DMS153 (cell line): ENCODE results near the gene ZFAND3.
"Not testable (repeated sequence)": the region's sequence is repeated elsewhere in the genome, so short reads cannot be mapped to it uniquely, and the experiment has no call there.

Source experiments
- DNase-seq: peaks from one replicate; lab custom pipeline; 2025; lab: John Stamatoyannopoulos, UW

Gene ZFAND3

GRCh38 chr6:37936906-37937305, 117.4 kb downstream of the ZFAND3 start:
- DNase-seq = no peak

DNA sequence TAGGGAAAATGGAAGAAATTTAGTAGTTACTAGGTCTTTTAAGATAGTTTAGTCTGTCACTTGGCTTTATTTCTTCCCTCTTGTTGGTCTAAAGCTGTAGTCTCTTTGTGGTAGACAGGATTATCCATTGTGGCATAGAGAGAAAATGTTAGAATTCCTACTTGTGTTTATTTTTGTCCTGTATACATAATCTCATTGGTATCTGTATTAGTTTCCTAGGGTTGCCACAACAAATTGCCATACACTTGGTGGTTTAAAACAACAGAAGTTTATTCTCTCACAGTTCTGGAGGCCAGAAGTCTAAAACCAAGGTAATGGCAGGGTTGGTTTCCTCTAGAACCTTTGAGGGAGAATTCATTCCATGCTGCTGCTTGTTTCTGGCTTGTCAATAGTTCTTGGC, 119.4 kb downstream of the ZFAND3 start:
- no peak for DNase-seq

DNA sequence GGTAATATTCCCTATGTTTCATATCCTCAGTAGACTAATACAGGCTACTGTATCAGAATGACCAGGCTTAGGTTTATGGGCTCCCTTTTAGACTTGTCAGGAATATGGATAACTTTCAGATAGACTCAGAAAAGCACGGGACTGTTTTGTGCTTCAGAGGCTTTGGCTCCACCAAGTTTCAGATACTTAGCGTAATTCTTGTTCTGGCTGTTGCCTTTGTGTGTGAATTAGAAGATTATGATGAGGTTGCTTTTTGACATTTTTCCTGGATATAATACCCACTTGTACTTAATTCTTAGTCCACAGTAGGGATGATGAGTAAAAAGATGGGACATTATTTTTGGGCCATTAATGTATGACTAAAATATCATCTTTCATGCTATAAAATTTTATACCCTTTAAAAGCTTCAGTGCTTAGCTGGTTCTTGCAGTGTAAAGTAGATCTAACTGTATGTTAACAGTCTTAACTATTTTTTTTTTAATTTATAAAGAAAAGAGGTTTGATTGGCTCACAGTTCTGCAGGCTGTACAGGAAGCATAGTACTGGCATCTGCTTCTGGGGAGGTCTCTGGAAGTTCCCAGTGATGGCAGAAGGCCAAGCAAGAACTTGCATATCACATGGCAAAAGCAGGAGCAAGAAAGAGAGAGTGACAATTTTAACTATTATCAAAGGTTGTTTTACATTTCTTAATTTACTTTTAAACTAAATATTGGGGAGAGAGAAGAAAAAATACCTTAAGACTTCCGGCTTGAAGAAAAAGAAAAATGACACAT, 120.7 kb downstream of the ZFAND3 start:
- no peak for DNase-seq

DNA sequence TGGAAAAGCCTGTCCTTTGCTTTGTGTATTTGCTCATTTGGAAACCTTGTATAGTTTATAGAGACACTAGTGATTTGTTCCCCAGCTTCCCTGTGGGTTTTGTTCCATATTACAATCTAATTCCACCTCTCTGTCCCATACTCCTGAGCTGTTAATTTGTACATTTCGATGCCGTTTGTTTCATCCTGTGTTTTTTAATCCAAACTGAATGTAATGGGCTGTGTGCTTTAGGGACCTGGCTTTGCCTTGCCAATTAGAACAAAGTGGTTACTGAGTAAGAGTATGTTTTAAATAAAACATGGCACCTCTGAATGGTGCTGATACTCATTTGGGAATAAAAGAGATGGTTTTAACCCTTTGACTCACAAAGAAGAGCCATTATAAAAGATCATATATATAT, 122.3 kb downstream of the ZFAND3 start:
- DNase-seq = no peak

- DNase-seq = no peak
Measured at GRCh38 chr6:37942606-37943376, 123.3 kb downstream of the ZFAND3 start.

GRCh38 chr6:37943436-37944058, 124.0 kb downstream of the ZFAND3 start:
- DNase-seq = no peak

- DNase-seq = peak; percentile 94
Measured at GRCh38 chr6:37946057-37946456, 126.5 kb downstream of the ZFAND3 start.

GRCh38 chr6:37947468-37947867, 127.9 kb downstream of the ZFAND3 start:
- DNase-seq = no peak

DNA sequence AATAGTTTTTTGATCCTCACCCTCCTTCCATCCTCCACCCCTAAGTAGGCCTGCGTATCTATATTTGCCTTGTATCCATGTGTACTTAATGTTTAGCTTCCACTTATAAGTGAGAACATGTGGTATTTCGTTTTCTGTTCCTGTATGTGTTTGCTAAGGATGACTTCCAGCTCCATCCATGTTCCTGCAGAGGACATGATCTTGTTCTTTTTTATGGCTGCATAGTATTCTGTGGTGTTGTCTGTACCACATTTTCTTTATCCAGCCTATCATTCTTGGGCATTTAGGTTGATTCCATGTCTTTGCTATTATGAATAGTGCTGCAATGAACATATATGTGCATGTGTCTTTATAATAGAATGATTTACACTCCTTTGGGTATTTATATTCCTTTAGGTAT, 129.1 kb downstream of the ZFAND3 start:
- DNase-seq = not testable (repeated sequence)

- no peak for DNase-seq
Measured at GRCh38 chr6:37952027-37952426, 132.5 kb downstream of the ZFAND3 start.

GRCh38 chr6:37954791-37955190, 135.3 kb downstream of the ZFAND3 start:
- DNase-seq = no peak

- no peak for DNase-seq
Measured at GRCh38 chr6:37956711-37957275, 137.3 kb downstream of the ZFAND3 start.

DNA sequence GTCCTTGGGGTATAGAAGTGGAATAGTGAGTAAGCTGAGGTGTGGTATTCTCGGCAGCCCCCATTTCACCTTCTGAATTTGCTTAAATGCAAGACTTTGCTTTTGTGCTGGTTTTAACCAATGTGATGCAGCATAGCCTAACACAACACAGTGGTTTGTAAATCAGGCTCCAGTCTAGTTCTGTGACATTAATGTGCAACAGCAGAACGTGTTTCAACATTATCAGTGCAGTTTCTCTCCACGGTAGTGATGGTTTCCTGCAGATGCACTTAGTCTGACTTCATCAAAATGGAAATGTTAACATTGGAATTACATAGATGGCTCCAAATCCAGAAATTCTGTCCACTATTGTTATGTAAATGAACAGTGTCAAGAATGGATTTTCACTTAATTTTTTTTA, 139.5 kb downstream of the ZFAND3 start:
- no peak for DNase-seq

GRCh38 chr6:37960139-37960935, 140.8 kb downstream of the ZFAND3 start:
- DNase-seq = no peak

- DNase-seq = not testable (repeated sequence)
Measured at GRCh38 chr6:37962481-37963080, 143.1 kb downstream of the ZFAND3 start.

DNA sequence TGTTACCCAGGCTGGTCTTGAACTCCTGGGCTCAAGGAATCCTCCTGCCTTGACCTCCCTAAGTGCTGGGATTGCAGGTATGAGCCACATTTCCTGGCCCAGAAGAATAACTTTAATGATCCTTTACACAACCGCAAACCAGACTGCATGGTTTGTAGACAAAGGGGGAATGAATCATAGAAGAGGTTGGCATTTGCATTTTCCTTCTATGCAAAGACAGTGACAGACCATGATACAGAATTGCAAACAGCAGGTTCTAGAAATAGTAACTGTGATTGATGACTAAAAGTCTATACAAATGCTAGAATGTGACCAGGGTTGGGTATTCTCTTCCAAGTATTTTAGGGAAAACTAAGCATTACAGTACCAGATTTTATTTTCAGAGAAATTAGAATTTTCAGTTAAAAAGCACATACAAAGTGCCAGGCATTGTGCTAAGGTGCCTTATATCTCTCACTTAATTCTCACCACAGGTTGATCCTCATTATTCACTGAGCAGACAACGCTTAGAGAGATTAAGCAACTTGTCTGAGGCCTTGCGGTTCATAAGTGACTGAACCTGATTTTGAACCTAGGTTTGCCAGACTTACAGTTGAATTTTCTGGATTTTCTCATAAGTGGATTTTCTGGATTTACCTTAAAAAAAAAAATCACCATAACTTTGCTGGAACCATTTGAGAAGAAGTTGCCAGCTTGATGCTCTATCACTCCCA, 146.6 kb downstream of the ZFAND3 start:
- no peak for DNase-seq

- no peak for DNase-seq
Measured at GRCh38 chr6:37966801-37967200, 147.3 kb downstream of the ZFAND3 start.

DNA sequence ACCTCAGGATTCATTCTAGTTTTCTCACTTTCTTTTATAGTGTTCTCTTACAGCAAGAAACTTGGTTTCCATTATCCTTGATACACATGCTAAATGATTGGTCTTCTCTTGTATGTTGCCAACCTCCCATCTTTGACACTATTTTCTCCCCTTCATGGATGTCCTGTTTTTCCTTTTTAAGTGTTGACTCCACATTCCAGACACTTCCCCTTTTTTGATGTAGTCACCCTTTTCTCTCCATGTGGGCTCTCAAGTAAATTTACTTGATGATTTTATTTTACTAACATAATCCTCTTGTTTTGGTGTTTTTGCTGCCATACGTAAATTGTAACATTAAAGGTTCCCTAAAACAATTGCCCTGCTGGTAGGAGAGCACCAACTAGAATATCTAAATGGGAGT, 148.1 kb downstream of the ZFAND3 start:
- no peak for DNase-seq

DNA sequence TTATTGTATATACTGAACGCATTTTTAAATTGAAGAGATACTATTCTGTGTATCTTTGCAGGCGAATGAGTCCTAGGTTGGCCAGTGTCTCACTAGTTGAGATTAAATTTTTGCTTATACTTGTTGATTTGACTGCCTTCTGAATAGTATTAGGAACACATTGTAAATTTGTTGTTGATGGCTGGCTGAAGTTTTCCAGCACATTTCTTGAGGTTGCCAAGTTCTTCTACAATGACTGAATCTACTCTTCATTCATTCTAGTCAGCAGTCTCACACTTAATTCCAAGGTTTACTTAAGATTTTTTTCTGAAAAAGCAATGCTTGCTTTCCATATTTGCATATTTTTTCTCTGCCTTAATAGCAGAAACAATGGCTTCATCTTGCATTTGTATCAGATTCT, 151.7 kb downstream of the ZFAND3 start:
- DNase-seq = no peak

- DNase-seq = no peak
Measured at GRCh38 chr6:37971711-37972390, 152.3 kb downstream of the ZFAND3 start.
